GM12892 (cell line): ENCODE measurements around the gene S100Z.

Experiments
- POLR2A ChIP-seq: IDR thresholded peaks from 2 replicates; pipeline ENCODE4 v1.6.1; 2011; ENCODE audit warnings: low read depth, low read length, control low read depth
- POLR2AphosphoS5 ChIP-seq: IDR thresholded peaks from 2 replicates; pipeline ENCODE4 v1.6.1; 2011; ENCODE audit warnings: low read depth, low read length, control low read depth
- TAF1 ChIP-seq: IDR thresholded peaks from 2 replicates; pipeline ENCODE4 v1.6.1; 2011; ENCODE audit warnings: low read depth, mild to moderate bottlenecking, control low read depth, low read length, borderline replicate concordance

DNA sequence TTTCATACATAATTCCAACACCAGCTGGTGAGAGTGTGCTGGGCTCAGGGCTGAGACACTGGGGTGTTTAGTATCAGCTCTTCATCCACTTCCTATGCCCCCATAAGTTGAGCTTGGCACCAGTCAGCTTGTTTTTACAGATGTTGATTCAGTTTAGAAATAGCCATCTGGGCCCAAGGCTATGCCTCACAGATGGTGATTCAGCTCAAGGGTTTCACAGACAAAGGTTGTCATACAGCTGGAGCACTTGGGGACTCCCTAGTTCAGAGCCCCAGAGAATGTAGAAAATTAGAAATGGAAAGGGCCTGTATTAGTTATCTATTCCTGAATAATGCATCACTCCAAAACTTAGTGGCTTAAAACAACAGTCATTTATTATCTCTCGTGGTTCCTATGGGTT lies 92.8 kb downstream of the S100Z start:
- no peak for TF ChIP-seq POLR2A
- no peak for TF ChIP-seq POLR2AphosphoS5
- TF ChIP-seq TAF1, result no peak
